ENCODE data around the gene PRKCQ.

GRCh38 chr10:6379015-6379776, 200.9 kb downstream of the PRKCQ start:
- TF ChIP-seq TAF1 (IDR thresholded peaks at IDR 0.05; ENCODE audit: low read depth, low read length) (no peak), POLR2AphosphoS5 (IDR thresholded peaks at IDR 0.05; ENCODE audit: low read depth, low read length) (no peak), POLR2A (IDR thresholded peaks at IDR 0.05; ENCODE audit: low read depth, low read length) (no peak), PAX5 (IDR thresholded peaks at IDR 0.05; ENCODE audit: insufficient read depth, low read length, severe bottlenecking) (no peak)
